GM23338 (cell line): Measurements from ENCODE around the gene VDAC1. TPM values are rescaled to one million over a fixed set of nuclear protein-coding genes. Genes with fewer than 3 reads are reported as not detected.

Experiments
- ATAC-seq: fragments of 200-7000 bp; cut with Tn5 transposase; 3 replicates; pipeline ENCODE4 v1.9.1; 2020
- DNase-seq: peaks from one replicate; pipeline ENCODE4 v3.0.0-alpha.2; 2015; ENCODE audit warnings: low spot score
- H2AFZ ChIP-seq: fragments of 200-600 bp; sonication (generic); 2 replicates; pipeline ENCODE4 v1.8.0; 2016; ENCODE audit warnings: antibody characterized with exemption, mild to moderate bottlenecking, moderate library complexity
- H3F3A ChIP-seq: fragments of 200-600 bp; sonication (generic); replicated peaks from 2 replicates; pipeline ENCODE4 v1.8.0; 2017; ENCODE audit warnings: antibody characterized with exemption, mixed run types, low read depth
- H3K27ac ChIP-seq: fragments of 200-600 bp; sonication (generic); 2 replicates; pipeline ENCODE4 v1.6.1; 2016; ENCODE audit warnings: low read depth
- H3K27me3 ChIP-seq: fragments of 200-600 bp; sonication (generic); 2 replicates; pipeline ENCODE4 v1.8.0; 2016; ENCODE audit warnings: mild to moderate bottlenecking, mixed run types, moderate library complexity; ENCODE audit not compliant: insufficient read depth
- H3K36me3 ChIP-seq: fragments of 200-600 bp; sonication (generic); 2 replicates; pipeline ENCODE4 v1.8.0; 2016; ENCODE audit warnings: mild to moderate bottlenecking; ENCODE audit not compliant: insufficient read depth
- H3K4me1 ChIP-seq: fragments of 200-600 bp; sonication (generic); 2 replicates; pipeline ENCODE4 v1.8.0; 2016; ENCODE audit warnings: mild to moderate bottlenecking, moderate library complexity; ENCODE audit not compliant: insufficient read depth
- H3K4me2 ChIP-seq: fragments of 200-600 bp; sonication (generic); 2 replicates; pipeline ENCODE4 v1.7.1; 2017; ENCODE audit warnings: mixed run types
- H3K4me3 ChIP-seq: fragments of 200-600 bp; sonication (generic); 2 replicates; pipeline ENCODE4 v1.6.1; 2016; ENCODE audit warnings: mixed run types
- H3K79me2 ChIP-seq: fragments of 200-600 bp; sonication (generic); replicated peaks from 2 replicates; pipeline ENCODE4 v1.8.0; 2017; ENCODE audit warnings: mild to moderate bottlenecking; ENCODE audit not compliant: insufficient read depth
- H3K9me2 ChIP-seq: fragments of 200-600 bp; sonication (generic); 2 replicates; pipeline ENCODE4 v1.8.0; 2017; ENCODE audit not compliant: insufficient read depth
- H4K20me1 ChIP-seq: fragments of 200-600 bp; sonication (generic); replicated peaks from 2 replicates; pipeline ENCODE4 v1.8.0; 2017; ENCODE audit warnings: mild to moderate bottlenecking; ENCODE audit not compliant: insufficient read depth
- H3K27ac Mint-ChIP-seq: 2 replicates; pipeline ENCODE4 v1.8.0; 2020; ENCODE audit warnings: inconsistent platforms, mild to moderate bottlenecking, moderate library complexity, mixed read lengths
- H3K27me3 Mint-ChIP-seq: 3 replicates; pipeline ENCODE4 v1.8.0; 2022; ENCODE audit warnings: low read depth, mild to moderate bottlenecking, moderate library complexity, mixed read lengths, inconsistent platforms; ENCODE audit not compliant: insufficient read depth, poor library complexity
- H3K36me3 Mint-ChIP-seq: 3 replicates; pipeline ENCODE4 v1.8.0; 2021; ENCODE audit warnings: low read depth, mild to moderate bottlenecking, inconsistent platforms, moderate library complexity, mixed read lengths
- H3K4me1 Mint-ChIP-seq: 3 replicates; pipeline ENCODE4 v1.8.0; 2020; ENCODE audit warnings: mild to moderate bottlenecking, inconsistent platforms, mixed read lengths
- H3K4me3 Mint-ChIP-seq: 3 replicates; pipeline ENCODE4 v1.8.0; 2021; ENCODE audit warnings: moderate library complexity, mild to moderate bottlenecking, inconsistent platforms, mixed read lengths
- H3K9me3 Mint-ChIP-seq: 3 replicates; pipeline ENCODE4 v1.8.0; 2020; ENCODE audit warnings: moderate library complexity, mild to moderate bottlenecking, inconsistent platforms, mixed read lengths
- CREB1 ChIP-seq: fragments of 250-450 bp; sonication (Bioruptor Pico); IDR thresholded peaks from 2 replicates; pipeline ENCODE4 v1.5.0; 2020; ENCODE audit warnings: low read depth, mild to moderate bottlenecking, moderate library complexity
- EZH2phosphoT487 ChIP-seq: fragments of 200-600 bp; sonication (generic); IDR thresholded peaks from one replicate; pipeline ENCODE4 v1.8.1; 2018; ENCODE audit warnings: antibody characterized with exemption; ENCODE audit not compliant: unreplicated experiment
- JUNB ChIP-seq: IDR thresholded peaks from one replicate; pipeline ENCODE4 v1.6.1; 2016; ENCODE audit warnings: antibody characterized with exemption; ENCODE audit not compliant: unreplicated experiment
- POLR2AphosphoS5 ChIP-seq: IDR thresholded peaks from 2 replicates; pipeline ENCODE4 v1.6.1; 2016; ENCODE audit warnings: antibody characterized with exemption, low read depth
- STAT1 ChIP-seq: IDR thresholded peaks from one replicate; pipeline ENCODE4 v1.6.1; 2016; ENCODE audit warnings: antibody characterized with exemption; ENCODE audit not compliant: unreplicated experiment
- ZNF114 ChIP-seq: fragments of 250-450 bp; sonication (Bioruptor Pico); IDR thresholded peaks from 2 replicates; pipeline ENCODE4 v1.5.0; 2020; ENCODE audit warnings: mild to moderate bottlenecking, moderate library complexity
- polyA plus RNA-seq: library from polyadenylated mRNA; unstranded; fragments of >200 nt; fragmentation: Nextera tagmentation; extraction: Ambion mirVana; gene quantifications from 2 replicates; pipeline ENCODE4 v1.2.1, GENCODE V29; 2016
- total RNA-seq: library from RNA; depleted of rRNA; stranded (reverse); fragments of >200 nt; shearing (Covaris generic); gene quantifications from 2 replicates; pipeline ENCODE4 v1.2.3, GENCODE V29; 2014
- TF ChIP-seq, protein P1 (sequence below): IDR thresholded peaks from one replicate; pipeline ENCODE4 v1.6.1; 2018; ENCODE audit warnings: antibody characterized with exemption; ENCODE audit not compliant: unreplicated experiment

The VDAC1 gene
- total and polyA plus RNA-seq, 2 experiments from 2014 or later = 300 to 329 TPM

- no peak overlapping the region for H3K4me2 ChIP-seq
- H3K27me3 ChIP-seq = no peaks in the 10 kb centered on the region
- Mint-ChIP-seq H3K9me3 (no peaks in the 10 kb centered on the region; the same call in 2 of the 3 replicates), H3K27me3 (peaks cover 6% of the 10 kb centered on the region), H3K4me3 (no peak overlapping the region), H3K27ac (no peak overlapping the region), H3K36me3 (peaks cover 59% of the 10 kb centered on the region), H3K4me1 (peaks cover 13% of the 10 kb centered on the region)
- ATAC-seq (no peak), DNase-seq (no peak)
- peaks cover 87% of the 10 kb centered on the region for H3K79me2 ChIP-seq
- no peak overlapping the region for H2AFZ ChIP-seq
- no peak overlapping the region for H3K4me3 ChIP-seq
- TF ChIP-seq, protein P1, sequence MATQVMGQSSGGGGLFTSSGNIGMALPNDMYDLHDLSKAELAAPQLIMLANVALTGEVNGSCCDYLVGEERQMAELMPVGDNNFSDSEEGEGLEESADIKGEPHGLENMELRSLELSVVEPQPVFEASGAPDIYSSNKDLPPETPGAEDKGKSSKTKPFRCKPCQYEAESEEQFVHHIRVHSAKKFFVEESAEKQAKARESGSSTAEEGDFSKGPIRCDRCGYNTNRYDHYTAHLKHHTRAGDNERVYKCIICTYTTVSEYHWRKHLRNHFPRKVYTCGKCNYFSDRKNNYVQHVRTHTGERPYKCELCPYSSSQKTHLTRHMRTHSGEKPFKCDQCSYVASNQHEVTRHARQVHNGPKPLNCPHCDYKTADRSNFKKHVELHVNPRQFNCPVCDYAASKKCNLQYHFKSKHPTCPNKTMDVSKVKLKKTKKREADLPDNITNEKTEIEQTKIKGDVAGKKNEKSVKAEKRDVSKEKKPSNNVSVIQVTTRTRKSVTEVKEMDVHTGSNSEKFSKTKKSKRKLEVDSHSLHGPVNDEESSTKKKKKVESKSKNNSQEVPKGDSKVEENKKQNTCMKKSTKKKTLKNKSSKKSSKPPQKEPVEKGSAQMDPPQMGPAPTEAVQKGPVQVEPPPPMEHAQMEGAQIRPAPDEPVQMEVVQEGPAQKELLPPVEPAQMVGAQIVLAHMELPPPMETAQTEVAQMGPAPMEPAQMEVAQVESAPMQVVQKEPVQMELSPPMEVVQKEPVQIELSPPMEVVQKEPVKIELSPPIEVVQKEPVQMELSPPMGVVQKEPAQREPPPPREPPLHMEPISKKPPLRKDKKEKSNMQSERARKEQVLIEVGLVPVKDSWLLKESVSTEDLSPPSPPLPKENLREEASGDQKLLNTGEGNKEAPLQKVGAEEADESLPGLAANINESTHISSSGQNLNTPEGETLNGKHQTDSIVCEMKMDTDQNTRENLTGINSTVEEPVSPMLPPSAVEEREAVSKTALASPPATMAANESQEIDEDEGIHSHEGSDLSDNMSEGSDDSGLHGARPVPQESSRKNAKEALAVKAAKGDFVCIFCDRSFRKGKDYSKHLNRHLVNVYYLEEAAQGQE = no peak
- TF ChIP-seq STAT1 = no peak
- no peak for TF ChIP-seq JUNB
- no peak for TF ChIP-seq CREB1 (CRISPR knock-in tag)
- H3K9me2 ChIP-seq = no peaks in the 10 kb centered on the region
- H3K36me3 ChIP-seq = peaks cover 50% of the 10 kb centered on the region
- no peak overlapping the region for H3K27ac ChIP-seq
- H3F3A ChIP-seq = 0 out of 2 replicates have a peak, but pooled peaks cover 2% of the 10 kb centered on the region
- peaks cover 1% of the 10 kb centered on the region; the same call in 1 of the 2 replicates for H3K4me1 ChIP-seq
- H4K20me1 ChIP-seq = peaks cover 49% of the 10 kb centered on the region
Measured at GRCh38 chr5:133990396-133990795, 14.4 kb downstream of the VDAC1 start.

DNA sequence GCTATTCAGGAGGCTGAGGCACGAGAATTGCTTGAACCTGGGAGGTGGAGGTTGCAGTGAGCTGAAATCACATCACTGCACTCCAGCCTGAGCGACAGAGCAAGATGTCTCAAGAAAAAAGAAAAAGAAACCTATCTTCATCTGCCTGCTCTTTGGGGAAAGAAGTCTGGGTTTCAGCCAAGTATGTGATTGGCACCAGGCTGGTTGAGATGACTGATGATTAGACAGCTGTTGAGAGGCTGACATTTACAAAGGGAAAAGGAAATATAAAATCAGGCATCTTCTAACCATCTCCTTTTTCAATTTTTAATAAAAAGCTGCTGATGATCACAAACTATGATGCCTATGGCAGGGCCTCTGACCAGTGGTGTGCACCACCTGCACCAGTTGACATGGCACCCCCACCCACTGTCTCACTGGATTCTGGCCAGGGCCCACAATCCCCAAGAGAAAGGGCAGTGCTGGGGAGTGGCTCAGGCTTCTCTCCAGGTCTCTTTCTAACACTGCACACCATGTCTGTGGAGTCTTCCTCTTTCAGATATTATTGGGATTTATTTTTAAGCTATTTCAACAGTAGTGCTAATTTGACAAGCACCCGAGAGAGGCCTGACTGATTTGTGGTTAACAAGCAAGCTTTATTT is 19.1 kb downstream of the VDAC1 start:
- Histone ChIP-seq H2AFZ (no peak overlapping the region), H3K27ac (no peak overlapping the region), H3K36me3 (peaks cover 61% of the 10 kb centered on the region), H3K4me1 (no peaks in the 10 kb centered on the region), H3F3A (0 out of 2 replicates have a peak, but pooled peaks cover 2% of the 10 kb centered on the region), H4K20me1 (peaks cover 21% of the 10 kb centered on the region), H3K9me2 (no peaks in the 10 kb centered on the region), H3K4me2 (no peak overlapping the region), H3K4me3 (no peak overlapping the region), H3K79me2 (peaks cover 69% of the 10 kb centered on the region), H3K27me3 (no peaks in the 10 kb centered on the region)
- ATAC-seq = no peak
- no peak for DNase-seq
- Mint-ChIP-seq H3K27me3 (no peaks in the 10 kb centered on the region), H3K36me3 (peaks cover 85% of the 10 kb centered on the region), H3K9me3 (no peaks in the 10 kb centered on the region; the same call in 2 of the 3 replicates), H3K4me3 (no peak overlapping the region), H3K27ac (no peak overlapping the region), H3K4me1 (no peaks in the 10 kb centered on the region)
- TF ChIP-seq CREB1 (CRISPR knock-in tag) (no peak), JUNB (no peak), ZNF114 (CRISPR knock-in tag) (no peak), EZH2phosphoT487 (no peak), POLR2AphosphoS5 (no peak), STAT1 (no peak)
- TF ChIP-seq, protein P1 = no peak
